Astrocyte (in vitro differentiated cells and primary cell): ENCODE data around the gene ASCC3.

Experiments used
- CTCF ChIP-seq: IDR thresholded peaks from 2 replicates; pipeline ENCODE4 v1.5.1; 2011; ENCODE audit warnings: low read depth, mild to moderate bottlenecking, inconsistent platforms, low read length, moderate library complexity; ENCODE audit not compliant: insufficient read depth
- EZH2 ChIP-seq: IDR thresholded peaks from 2 replicates; pipeline ENCODE4 v1.6.1; 2012; ENCODE audit warnings: mild to moderate bottlenecking, low read length, inconsistent platforms; ENCODE audit not compliant: insufficient read depth

- TF ChIP-seq CTCF: no peak
- no peak for TF ChIP-seq EZH2
These were observed 37.0 kb upstream of the ASCC3 start for GRCh38 chr6:100918152-100918551.
